Measurements from ENCODE around the gene KLC3.

KLC3 gene

GRCh38 chr19:45349430-45349941 is 8.9 kb downstream of the KLC3 start:
- DNase-seq: no peak

- DNase-seq: no peak
These were observed 10.0 kb downstream of the KLC3 start for GRCh38 chr19:45350477-45351058.

- DNase-seq: no peak
These were observed 10.9 kb downstream of the KLC3 start for GRCh38 chr19:45351401-45351952.

- DNase-seq: no peak
These were observed 11.5 kb downstream of the KLC3 start for GRCh38 chr19:45352062-45352461.

GRCh38 chr19:45352471-45352870 is 11.9 kb downstream of the KLC3 start:
- no peak for DNase-seq

GRCh38 chr19:45352914-45353796 is 12.6 kb downstream of the KLC3 start:
- no peak for DNase-seq

GRCh38 chr19:45354241-45354842 is 13.8 kb downstream of the KLC3 start:
- no peak for DNase-seq

- DNase-seq: no peak
These were observed 14.9 kb downstream of the KLC3 start for GRCh38 chr19:45355402-45355801.

GRCh38 chr19:45355910-45356309 is 15.4 kb downstream of the KLC3 start:
- DNase-seq: no peak

GRCh38 chr19:45356760-45357444 is 16.4 kb downstream of the KLC3 start:
- DNase-seq: no peak

- no peak for DNase-seq
These were observed 16.9 kb downstream of the KLC3 start for GRCh38 chr19:45357445-45357783.

GRCh38 chr19:45358213-45358792 is 17.8 kb downstream of the KLC3 start:
- DNase-seq: no peak

- no peak for DNase-seq
These were observed 21.1 kb downstream of the KLC3 start for GRCh38 chr19:45361608-45362007.

GRCh38 chr19:45362291-45362690 is 21.7 kb downstream of the KLC3 start:
- DNase-seq: no peak

- DNase-seq: no peak
These were observed 23.4 kb downstream of the KLC3 start for GRCh38 chr19:45363861-45364459.

- no peak for DNase-seq
These were observed 24.1 kb downstream of the KLC3 start for GRCh38 chr19:45364696-45365095.

- DNase-seq: no peak
These were observed 27.6 kb downstream of the KLC3 start for GRCh38 chr19:45368127-45368526.

GRCh38 chr19:45368737-45369340 is 28.3 kb downstream of the KLC3 start:
- no peak for DNase-seq

- DNase-seq: peak; percentile 37
These were observed 30.1 kb downstream of the KLC3 start, which contains the start of gene ERCC2 for GRCh38 chr19:45370410-45371204. Gene ERCC2 (minus strand): TSS chr19:45370573. CDS start chr19:45370540, 33 bp downstream.

- DNase-seq: no peak
These were observed 35.6 kb downstream of the KLC3 start for GRCh38 chr19:45376045-45376724.
